Bronchial epithelial cell (primary cell): Measurements from ENCODE around the gene RNF11. TPM values are rescaled to one million over a fixed set of nuclear protein-coding genes. Genes with fewer than 3 reads are reported as not detected.
A peak's percentile ranks its signal among the peaks of the same experiment; 100 is the strongest.

Experiments used
- DNase-seq: peaks from one replicate; pipeline ENCODE4 v3.0.0-alpha.2; 2010; ENCODE audit warnings: low read depth
- FAIRE-seq: peaks from 2 replicates; lab custom pipeline; 2011; peaks lifted over from hg19 to GRCh38; lab: Jason Lieb, UNC
- H3K27me3 ChIP-seq: 2 replicates; pipeline ENCODE4 v1.5.1; 2011; ENCODE audit warnings: low read length; ENCODE audit not compliant: control insufficient read depth, insufficient read depth
- H3K36me3 ChIP-seq: 2 replicates; pipeline ENCODE4 v1.5.1; 2011; ENCODE audit warnings: low read length; ENCODE audit not compliant: control insufficient read depth, insufficient read depth
- H3K4me3 ChIP-seq: 2 replicates; pipeline ENCODE4 v1.5.1; 2011; ENCODE audit warnings: mild to moderate bottlenecking, low read depth, low read length, control low read depth
- CTCF ChIP-seq: IDR thresholded peaks from 2 replicates; pipeline ENCODE4 v1.5.1; 2011; ENCODE audit warnings: mild to moderate bottlenecking, moderate library complexity, low read length, control low read depth, inconsistent platforms; ENCODE audit not compliant: insufficient read depth, severe bottlenecking
- total RNA-seq: library from RNA; depleted of rRNA; stranded (reverse); fragments of >200 nt; gene quantifications from 2 replicates; pipeline ENCODE4 v1.2.1, GENCODE V29; 2014

Gene RNF11
- total RNA-seq: 94.0 and 184 TPM in 2 replicates

- no peaks in the 10 kb centered on the region for H3K36me3 ChIP-seq
- DNase-seq (peak; percentile 80), FAIRE-seq (no peak)
- no peak for TF ChIP-seq CTCF
- peak within 1 kb of the TSS; percentile 81 for H3K4me3 ChIP-seq
- H3K27me3 ChIP-seq: no peaks in the 10 kb centered on the region
Measured at GRCh38 chr1:51235673-51236530, at the start of gene RNF11. RNF11 (plus strand) TSS chr1:51236273; CDS start chr1:51236757, 484 bp downstream.

GRCh38 chr1:51188230-51188629 is 47.8 kb upstream of the RNF11 start:
- Histone ChIP-seq H3K4me3 (no peak overlapping the region), H3K36me3 (no peaks in the 10 kb centered on the region), H3K27me3 (no peaks in the 10 kb centered on the region)
- DNase-seq (no peak), FAIRE-seq (no peak)
- no peak for TF ChIP-seq CTCF

GRCh38 chr1:51189421-51190073 is 46.5 kb upstream of the RNF11 start:
- peak; percentile 60 for TF ChIP-seq CTCF
- FAIRE-seq: no peak
- no peak overlapping the region for H3K4me3 ChIP-seq
- no peaks in the 10 kb centered on the region for H3K27me3 ChIP-seq
- no peaks in the 10 kb centered on the region for H3K36me3 ChIP-seq
- peak; percentile 63 for DNase-seq

- no peak for TF ChIP-seq CTCF
- FAIRE-seq: no peak
Measured at GRCh38 chr1:51190961-51191360, 45.1 kb upstream of the RNF11 start.

GRCh38 chr1:51192213-51192843 is 43.7 kb upstream of the RNF11 start:
- DNase-seq (peak; percentile 67), FAIRE-seq (no peak)
- no peaks in the 10 kb centered on the region for H3K36me3 ChIP-seq
- TF ChIP-seq CTCF: peak; percentile 78
- H3K27me3 ChIP-seq: no peaks in the 10 kb centered on the region
- H3K4me3 ChIP-seq: no peak overlapping the region

More at GRCh38 chr1:51190961-51191360, 45.1 kb upstream of the RNF11 start:
- H3K36me3 ChIP-seq: no peaks in the 10 kb centered on the region
- no peak for DNase-seq
- H3K27me3 ChIP-seq: no peaks in the 10 kb centered on the region
- H3K4me3 ChIP-seq: no peak overlapping the region
